Common myeloid progenitor, CD34-positive (primary cell): ENCODE results near the gene STRIP1.

Experiments
- CTCF ChIA-PET: fragments of 350-600 bp; sonication (Branson Sonifier 250); formaldehyde crosslinking; loops from one replicate; lab custom pipeline; 2021; ENCODE audit warnings: antibody characterized with exemption; lab: Charles Lee
- POLR2A ChIA-PET: fragments of 350-600 bp; sonication (Branson Sonifier 250); formaldehyde crosslinking; loops from one replicate; lab custom pipeline; 2021; ENCODE audit warnings: antibody characterized with exemption; lab: Charles Lee
- DNase-seq, 3 donors: peaks; one replicate each; pipeline versions ENCODE4 v3.0.0 to v3.0.0-alpha.2; 2013
- H3K27ac ChIP-seq, 2 experiments: 1 replicate in 1 of 2; 2 replicates in 1 of 2; pipeline ENCODE4 v1.7.0; 2013; ENCODE audit warnings: inconsistent platforms in 2 of 2, low read length in 2 of 2, mild to moderate bottlenecking in 2 of 2, low read depth in 1 of 2, moderate library complexity in 1 of 2; ENCODE audit not compliant: severe bottlenecking in 2 of 2, insufficient read depth in 1 of 2, poor library complexity in 1 of 2
- H3K27me3 ChIP-seq, 5 experiments: replicated peaks in 2 of 5; 1 replicate in 3 of 5; 2 replicates in 2 of 5; pipeline versions ENCODE4 v1.6.1 to v1.7.0; 2013; ENCODE audit warnings: low read length in 4 of 5, mild to moderate bottlenecking in 2 of 5, moderate library complexity in 2 of 5, inconsistent platforms in 1 of 5; ENCODE audit not compliant: insufficient read depth in 5 of 5, control insufficient read depth in 4 of 5
- H3K36me3 ChIP-seq, 4 experiments: 1 replicate in 2 of 4; 2 replicates in 2 of 4; pipeline versions ENCODE4 v1.6.1 to v1.7.0; 2013; ENCODE audit warnings: low read length in 3 of 4, control low read depth in 1 of 4, mild to moderate bottlenecking in 1 of 4; ENCODE audit not compliant: control insufficient read depth in 4 of 4, insufficient read depth in 4 of 4
- H3K4me1 ChIP-seq, 4 experiments: 1 replicate in 3 of 4; 2 replicates in 1 of 4; pipeline versions ENCODE4 v1.6.1 to v1.7.1; 2013; ENCODE audit warnings: low read length in 3 of 4, mild to moderate bottlenecking in 3 of 4, control low read depth in 1 of 4, inconsistent platforms in 1 of 4, moderate library complexity in 1 of 4; ENCODE audit not compliant: control insufficient read depth in 4 of 4, insufficient read depth in 4 of 4; ENCODE audit errors: control extremely low read depth in 1 of 4
- H3K4me3 ChIP-seq, 7 experiments: 1 replicate in 4 of 7; 2 replicates in 3 of 7; pipeline versions ENCODE4 v1.5.1 to v1.7.0; 2013; ENCODE audit warnings: mild to moderate bottlenecking in 7 of 7, low read length in 6 of 7, moderate library complexity in 6 of 7, inconsistent platforms in 2 of 7, low read depth in 2 of 7, control low read depth in 1 of 7; ENCODE audit not compliant: insufficient read depth in 4 of 7, control insufficient read depth in 1 of 7; ENCODE audit errors: extremely low read depth in 1 of 7
- H3K9me3 ChIP-seq, 5 experiments: 1 replicate in 4 of 5; 2 replicates in 1 of 5; pipeline versions ENCODE4 v1.6.1 to v1.7.1; 2013; ENCODE audit warnings: low read length in 4 of 5, mild to moderate bottlenecking in 2 of 5, inconsistent platforms in 1 of 5, low read depth in 1 of 5, moderate library complexity in 1 of 5; ENCODE audit not compliant: control insufficient read depth in 4 of 5, insufficient read depth in 2 of 5; ENCODE audit errors: control extremely low read depth in 1 of 5
- WGBS: methylation state at CpG from one replicate; pipeline ENCODE4 v1.1.5; 2013; ENCODE audit not compliant: insufficient coverage; 5-methylcytosine and 5-hydroxymethylcytosine counted together

STRIP1 gene

DNA sequence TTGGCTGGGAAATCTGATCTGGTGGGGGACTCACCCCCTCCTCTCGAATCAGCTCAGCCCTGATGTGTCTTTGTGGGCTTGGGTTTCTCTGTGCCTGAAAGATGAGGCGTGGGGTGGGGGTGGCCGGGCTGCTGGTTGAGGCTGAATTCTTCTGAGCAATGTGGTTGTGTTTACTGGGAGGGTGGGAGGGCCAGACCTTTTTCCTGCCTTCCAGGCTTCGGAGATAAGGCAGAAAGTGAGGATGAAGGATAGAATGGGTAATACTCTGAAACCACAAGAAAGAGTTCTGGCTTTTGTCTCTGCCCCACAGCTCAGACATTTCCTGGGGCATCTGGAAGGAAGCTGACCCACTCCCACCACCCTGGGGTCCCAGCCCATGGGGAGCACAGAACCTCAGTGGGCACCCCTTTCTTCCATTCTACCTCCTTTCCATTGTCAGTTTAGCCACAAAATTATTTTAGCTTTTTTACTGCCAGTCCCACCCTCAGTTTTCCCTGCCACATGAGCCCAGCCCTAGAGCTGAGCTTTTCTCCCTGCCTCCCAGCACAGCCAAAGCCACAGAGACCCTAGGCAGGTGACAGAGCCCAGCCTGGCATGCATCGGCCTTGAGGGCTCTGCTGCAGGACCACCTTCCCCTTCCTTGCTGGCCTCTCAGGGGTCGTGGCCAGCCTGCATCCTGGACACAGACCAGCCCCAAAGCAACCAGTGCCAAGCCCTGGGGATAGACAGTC, 24.9 kb downstream of the STRIP1 start:
- 89% methylated on average over 4 of the region's 6 CpGs for WGBS
- no peak overlapping the region for H3K27ac ChIP-seq
- H3K4me1 ChIP-seq = no peaks in the 10 kb centered on the region
- ChIA-PET CTCF (interaction anchor here (0.7 to 5.3 kb wide), 20 partner anchors 8 to 353 kb away, joined by 3 to 41 read pairs (median 5); partner anchors contain the start of genes AHCYL1, STRIP1 and UBL4B), POLR2A (interaction anchor here (1.1 kb wide), 1 partner anchor 17 kb away, joined by 3 read pairs; no protein-coding TSS in a partner anchor)
- peaks cover 8 to 54% (median 46%) of the 10 kb centered on the region in 4 experiments for H3K36me3 ChIP-seq
- no peak overlapping the region for H3K4me3 ChIP-seq
- DNase-seq = no peak
- no peaks in the 10 kb centered on the region for H3K9me3 ChIP-seq
- H3K27me3 ChIP-seq = peaks cover 0 to under 1% (median 0%) of the 10 kb centered on the region in 5 experiments

DNA sequence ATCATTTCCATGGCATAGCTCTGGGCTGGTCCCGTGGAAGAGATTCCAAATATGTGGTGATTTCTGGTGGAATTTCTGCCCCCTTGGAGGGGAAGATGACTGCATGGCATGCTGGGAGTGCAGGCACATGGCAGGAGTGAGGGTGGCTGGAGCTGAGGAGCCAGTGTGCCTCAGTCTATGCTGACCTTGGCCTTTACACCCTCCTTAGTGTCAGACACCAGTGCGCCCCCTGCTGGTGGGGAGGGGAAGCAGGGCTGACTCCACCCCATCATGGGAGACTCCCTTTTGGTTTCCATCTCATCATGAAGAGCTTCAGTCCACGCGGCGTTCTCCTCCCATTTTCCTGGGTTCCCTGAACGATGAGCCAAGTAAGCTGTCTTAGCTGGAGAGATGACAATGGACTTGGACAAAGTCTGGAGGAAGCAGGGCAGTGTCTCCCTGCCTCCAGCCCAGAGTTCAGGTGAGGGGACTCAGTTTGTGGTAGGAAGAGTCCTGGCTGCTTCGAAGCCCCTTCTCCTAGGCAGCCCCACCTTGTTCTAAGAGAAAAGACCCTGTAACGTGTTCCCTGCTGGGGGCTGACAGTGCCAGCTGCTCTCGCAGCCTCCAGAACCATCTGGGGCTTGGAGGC, 25.7 kb downstream of the STRIP1 start:
- Histone ChIP-seq H3K9me3 (no peaks in the 10 kb centered on the region), H3K36me3 (peaks cover 5 to 46% (median 38%) of the 10 kb centered on the region in 4 experiments), H3K27ac (no peak overlapping the region), H3K27me3 (peaks cover 0 to 6% (median 3%) of the 10 kb centered on the region in 5 experiments), H3K4me3 (no peak overlapping the region), H3K4me1 (no peaks in the 10 kb centered on the region)
- ChIA-PET POLR2A (interaction anchor here (0.7 to 1.1 kb wide), 2 partner anchors 16 to 162 kb away, joined by 3 read pairs; no protein-coding TSS in a partner anchor), CTCF (interaction anchor here (0.6 to 5.3 kb wide), 25 partner anchors 9 to 352 kb away, joined by 3 to 41 read pairs (median 5); partner anchors contain the start of genes AHCYL1, STRIP1 and UBL4B)
- DNase-seq = peak; percentile 48 to 72 (median 60)
- WGBS = 90% methylated on average over 7 of the region's 9 CpGs

DNA sequence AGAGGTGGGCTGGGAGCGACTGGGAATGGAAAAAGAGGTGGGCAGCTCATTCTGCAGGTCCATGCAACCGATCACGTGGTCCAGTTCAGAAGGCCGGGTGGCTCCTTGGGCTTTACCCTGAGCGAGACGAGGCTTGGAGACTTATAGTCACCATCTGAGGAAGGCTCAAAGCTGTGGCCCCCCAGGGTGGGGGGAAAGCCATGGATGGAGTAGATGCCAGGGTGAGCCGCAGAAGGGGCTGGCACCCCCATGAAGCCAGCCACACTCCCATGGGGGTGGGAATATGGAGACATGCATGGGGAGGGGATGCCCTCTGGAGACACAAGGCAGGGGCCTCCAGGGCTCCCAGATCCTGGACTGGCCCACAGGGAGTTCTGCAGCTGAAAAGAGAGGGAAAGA, 26.2 kb downstream of the STRIP1 start:
- CTCF ChIA-PET = interaction anchor here (0.6 to 5.3 kb wide), 18 partner anchors 8 to 55 kb away, joined by 3 to 41 read pairs (median 6); partner anchors contain the start of genes STRIP1 and UBL4B
- Histone ChIP-seq H3K4me1 (no peaks in the 10 kb centered on the region), H3K4me3 (no peak overlapping the region), H3K27me3 (peaks cover 0 to 10% (median 5%) of the 10 kb centered on the region in 5 experiments), H3K27ac (no peak overlapping the region), H3K9me3 (no peaks in the 10 kb centered on the region), H3K36me3 (peaks cover 5 to 41% (median 33%) of the 10 kb centered on the region in 4 experiments)
- no peak for DNase-seq
- POLR2A ChIA-PET = no interaction called here
- WGBS = 98% methylated on average over 6 of the region's 7 CpGs

DNA sequence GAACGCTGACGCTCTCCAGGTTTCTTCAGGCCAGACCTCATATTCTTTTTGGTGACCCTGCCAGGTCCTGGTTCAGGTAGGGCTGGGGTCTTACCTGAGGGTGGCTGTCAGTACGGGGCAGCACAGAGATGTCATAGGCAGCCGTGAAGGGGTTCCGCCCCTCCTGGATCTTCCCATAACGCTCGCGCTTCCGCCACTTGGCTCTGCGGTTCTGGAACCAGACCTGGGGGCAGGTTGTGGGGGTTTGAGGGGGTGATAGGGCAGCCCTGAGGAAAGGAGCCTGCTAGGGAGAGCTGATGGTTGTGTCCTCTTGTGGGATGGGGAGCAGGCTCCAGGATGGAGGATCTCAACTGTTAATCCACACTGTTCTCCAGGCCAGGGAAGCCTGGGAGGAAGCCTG, 26.9 kb downstream of the STRIP1 start:
- Histone ChIP-seq H3K9me3 (no peaks in the 10 kb centered on the region), H3K27ac (no peak overlapping the region), H3K4me3 (no peak overlapping the region), H3K27me3 (peaks cover 0 to 15% (median 6%) of the 10 kb centered on the region in 5 experiments), H3K36me3 (peaks cover 4 to 34% (median 26%) of the 10 kb centered on the region in 4 experiments), H3K4me1 (no peaks in the 10 kb centered on the region)
- 92% methylated on average over 9 of the region's 10 CpGs for WGBS
- ChIA-PET POLR2A (no interaction called here), CTCF (interaction anchor here (1.4 to 6.7 kb wide), 9 partner anchors 10 to 44 kb away, joined by 7 to 44 read pairs (median 9); partner anchors contain the start of gene STRIP1)
- DNase-seq = no peak

DNA sequence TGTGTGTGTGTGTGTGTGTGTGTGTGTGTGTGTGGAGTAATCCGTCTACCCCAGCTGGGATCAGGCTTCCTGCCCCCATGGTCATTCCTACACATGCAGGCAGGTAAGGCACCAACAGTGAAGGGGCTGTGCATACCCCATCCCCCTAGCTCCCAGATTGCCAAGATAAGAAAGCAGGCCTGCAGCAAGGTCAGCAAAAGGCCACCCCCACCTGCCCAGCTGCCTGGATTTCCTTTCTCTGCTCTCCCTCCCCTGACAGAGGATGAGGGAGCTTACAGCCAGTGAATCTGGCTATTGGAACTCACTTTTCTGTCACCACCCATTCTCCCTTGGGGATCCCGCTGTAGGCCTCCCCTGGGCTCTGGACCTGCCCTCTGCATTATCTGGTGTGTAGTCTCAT, 28.2 kb downstream of the STRIP1 start:
- POLR2A ChIA-PET = no interaction called here

DNA sequence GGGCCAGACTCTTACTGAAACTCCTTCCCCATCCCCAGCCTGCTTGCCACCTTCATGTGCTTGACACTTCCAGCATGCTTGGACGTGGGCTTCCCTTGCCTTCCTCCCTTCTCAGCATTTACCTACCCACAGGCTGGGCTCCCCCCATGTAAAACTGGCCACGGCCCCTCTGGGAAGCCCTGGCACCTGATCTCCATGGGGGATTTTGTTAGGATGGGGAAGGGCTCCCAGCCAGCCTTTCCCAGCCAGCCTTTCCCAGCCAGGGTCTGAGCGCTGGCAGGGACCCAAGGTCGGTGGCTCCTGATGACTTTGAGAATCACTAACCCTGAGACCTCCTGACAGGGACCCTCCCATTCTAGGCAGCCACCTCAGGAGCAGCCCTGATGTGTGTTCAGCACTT, 29.4 kb downstream of the STRIP1 start:
- Histone ChIP-seq H3K9me3 (no peaks in the 10 kb centered on the region), H3K36me3 (peaks cover 0 to 12% (median 10%) of the 10 kb centered on the region in 4 experiments), H3K4me1 (peaks cover 0 to 14% (median 10%) of the 10 kb centered on the region in 4 experiments), H3K27me3 (peaks cover 0 to 39% (median 21%) of the 10 kb centered on the region in 5 experiments), H3K4me3 (no peak overlapping the region), H3K27ac (no peak overlapping the region)
- POLR2A ChIA-PET = no interaction called here
- DNase-seq = no peak
- CTCF ChIA-PET = interaction anchor here (1.5 to 6.7 kb wide), 5 partner anchors 10 to 53 kb away, joined by 3 to 44 read pairs (median 18); no protein-coding TSS in a partner anchor
- 33% methylated on average over 3 of the region's 4 CpGs for WGBS

More for the DNA sequence above, 28.2 kb downstream of the STRIP1 start:
- DNase-seq = no peak
- 75% methylated on average over 1 of the region's 2 CpGs for WGBS
- Histone ChIP-seq H3K27ac (no peak overlapping the region), H3K36me3 (peaks cover 0 to 22% (median 15%) of the 10 kb centered on the region in 4 experiments), H3K4me3 (no peak overlapping the region), H3K4me1 (peaks cover 0 to 2% (median 0%) of the 10 kb centered on the region in 4 experiments), H3K27me3 (peaks cover 0 to 27% (median 14%) of the 10 kb centered on the region in 5 experiments), H3K9me3 (no peaks in the 10 kb centered on the region)
- CTCF ChIA-PET = interaction anchor here (0.7 to 6.7 kb wide), 9 partner anchors 8 to 72 kb away, joined by 3 to 44 read pairs (median 7); no protein-coding TSS in a partner anchor
